OCI-LY3 (cell line): ENCODE data around the gene UBXN6.

ENCODE experiments used
- CTCF ChIP-seq: fragments of 200-600, 300-600 bp; sonication (generic); IDR thresholded peaks from 2 replicates; pipeline ENCODE4 v1.5.1; 2014; ENCODE audit warnings: antibody characterized with exemption, low read length, low read depth
- EZH2phosphoT487 ChIP-seq: fragments of 200-600 bp; shearing (Covaris generic); IDR thresholded peaks from 2 replicates; pipeline ENCODE4 v1.6.1; 2018; ENCODE audit warnings: antibody characterized with exemption, mixed run types, low read depth

GRCh38 chr19:4493104-4493928 lies 35.7 kb upstream of the UBXN6 start:
- TF ChIP-seq CTCF (no peak), EZH2phosphoT487 (no peak)
